ENCODE measurements around the gene ZNF358. TPM values are rescaled to one million over a fixed set of nuclear protein-coding genes. Genes with fewer than 3 reads are reported as not detected.

The ZNF358 gene
- total RNA-seq, 2 donors from 2014 or later, result 20.2 to 44.1 TPM

DNA sequence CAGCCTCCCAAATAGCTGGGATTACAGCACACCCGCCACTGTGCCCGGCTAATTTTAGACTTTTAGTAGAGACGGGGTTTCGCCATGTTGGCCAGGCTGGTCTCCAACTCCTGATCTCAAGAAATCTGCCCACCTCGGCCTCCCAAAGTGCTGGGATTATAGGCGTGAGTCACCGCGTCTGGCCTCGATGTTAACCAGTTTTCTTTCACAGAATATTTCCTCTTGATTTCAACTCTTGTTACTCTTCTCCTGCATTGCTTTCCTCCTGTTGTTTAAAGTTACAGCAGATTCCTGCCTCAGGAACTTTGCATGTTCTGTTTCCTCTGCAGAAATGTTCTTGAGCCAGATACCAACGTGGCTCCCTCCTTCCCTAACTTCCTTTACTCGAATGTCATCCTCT is 23.3 kb upstream of the ZNF358 start:
- Histone ChIP-seq H3K27me3 (no peaks in the 10 kb centered on the region), H3K4me1 (no peaks in the 10 kb centered on the region), H3K4me3 (no peak overlapping the region), H3K27ac (no peak overlapping the region), H3K9me3 (no peaks in the 10 kb centered on the region), H3K36me3 (no peaks in the 10 kb centered on the region), H3K9ac (ENCODE audit: low read depth in 2 of 2, low read length in 2 of 2) (no peak overlapping the region)
- DNase-seq, result no peak
- intact Hi-C loops (cut with DNase I), result no loop called here
- TF ChIP-seq, protein P1, sequence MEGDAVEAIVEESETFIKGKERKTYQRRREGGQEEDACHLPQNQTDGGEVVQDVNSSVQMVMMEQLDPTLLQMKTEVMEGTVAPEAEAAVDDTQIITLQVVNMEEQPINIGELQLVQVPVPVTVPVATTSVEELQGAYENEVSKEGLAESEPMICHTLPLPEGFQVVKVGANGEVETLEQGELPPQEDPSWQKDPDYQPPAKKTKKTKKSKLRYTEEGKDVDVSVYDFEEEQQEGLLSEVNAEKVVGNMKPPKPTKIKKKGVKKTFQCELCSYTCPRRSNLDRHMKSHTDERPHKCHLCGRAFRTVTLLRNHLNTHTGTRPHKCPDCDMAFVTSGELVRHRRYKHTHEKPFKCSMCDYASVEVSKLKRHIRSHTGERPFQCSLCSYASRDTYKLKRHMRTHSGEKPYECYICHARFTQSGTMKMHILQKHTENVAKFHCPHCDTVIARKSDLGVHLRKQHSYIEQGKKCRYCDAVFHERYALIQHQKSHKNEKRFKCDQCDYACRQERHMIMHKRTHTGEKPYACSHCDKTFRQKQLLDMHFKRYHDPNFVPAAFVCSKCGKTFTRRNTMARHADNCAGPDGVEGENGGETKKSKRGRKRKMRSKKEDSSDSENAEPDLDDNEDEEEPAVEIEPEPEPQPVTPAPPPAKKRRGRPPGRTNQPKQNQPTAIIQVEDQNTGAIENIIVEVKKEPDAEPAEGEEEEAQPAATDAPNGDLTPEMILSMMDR (IDR thresholded peaks at IDR 0.05), result no peak

DNA sequence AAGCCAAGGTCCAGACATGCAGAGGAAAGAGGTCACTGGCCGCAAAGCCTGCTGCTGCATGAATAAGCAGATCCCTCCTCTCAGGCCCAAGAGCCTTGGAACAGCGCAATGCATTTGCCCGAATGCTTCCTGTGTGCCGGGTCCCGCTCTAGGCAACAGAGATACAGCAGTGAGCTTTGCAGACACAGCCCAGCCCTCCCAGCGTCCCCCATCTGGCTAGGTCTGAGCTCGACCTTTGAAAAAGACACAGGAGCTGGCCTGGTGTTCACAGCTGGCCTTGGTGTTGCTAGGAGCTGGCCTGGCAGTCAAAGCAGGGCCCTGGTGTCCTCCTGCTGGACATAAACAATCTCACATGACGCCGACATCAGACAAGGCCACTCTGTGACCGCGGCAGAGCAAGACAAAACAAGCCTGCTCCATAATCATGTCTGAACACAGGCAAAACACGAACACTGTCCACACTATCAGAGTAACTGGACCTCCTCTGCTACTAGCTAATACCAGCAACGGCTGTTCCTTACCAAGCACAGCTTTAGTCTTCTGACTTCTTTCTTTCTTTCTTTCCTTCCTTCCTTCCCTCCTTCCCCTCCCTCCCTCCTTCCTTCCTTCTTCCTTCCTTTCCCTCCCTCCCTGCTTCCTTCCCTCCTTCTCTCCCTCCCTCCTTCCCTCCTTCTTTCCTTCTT is 21.3 kb upstream of the ZNF358 start:
- no peak overlapping the region for H3K9ac ChIP-seq (ENCODE audit: low read depth in 2 of 2, low read length in 2 of 2)
- H3K4me1 ChIP-seq, result no peaks in the 10 kb centered on the region
- peak; percentile 31 for DNase-seq
- no peaks in the 10 kb centered on the region for H3K9me3 ChIP-seq
- no peak overlapping the region for H3K4me3 ChIP-seq
- TF ChIP-seq, protein P1 (IDR thresholded peaks at IDR 0.05), result no peak
- H3K27ac ChIP-seq, result peak overlapping the region; percentile 41
- intact Hi-C loops (cut with DNase I), result no loop called here
- no peaks in the 10 kb centered on the region for H3K27me3 ChIP-seq
- no peaks in the 10 kb centered on the region for H3K36me3 ChIP-seq

DNA sequence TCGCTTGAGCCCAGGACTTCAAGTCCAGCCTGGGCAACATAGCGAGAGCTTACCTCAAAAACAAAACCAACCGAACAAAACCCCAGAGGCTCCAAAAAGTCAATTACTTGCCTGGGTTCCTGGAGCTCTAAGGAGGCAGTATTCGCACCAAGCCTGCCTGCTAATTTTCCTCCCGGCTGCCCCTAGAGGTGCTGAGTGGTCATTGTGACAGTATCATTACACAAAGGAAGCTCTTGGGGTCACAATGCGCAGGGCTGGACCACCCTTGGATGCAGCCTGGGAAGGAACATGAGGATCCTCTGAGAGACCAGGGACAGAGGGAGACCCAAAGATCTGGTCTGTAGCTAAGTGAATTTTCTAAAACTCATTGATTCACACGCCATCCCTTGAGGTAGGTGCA is 18.6 kb upstream of the ZNF358 start:
- Histone ChIP-seq H3K4me1 (no peaks in the 10 kb centered on the region), H3K36me3 (no peaks in the 10 kb centered on the region), H3K4me3 (no peak overlapping the region), H3K27ac (no peak overlapping the region), H3K9ac (ENCODE audit: low read depth in 2 of 2, low read length in 2 of 2) (no peak overlapping the region), H3K9me3 (no peaks in the 10 kb centered on the region), H3K27me3 (peaks cover 16% of the 10 kb centered on the region)
- intact Hi-C loops (cut with DNase I), result no loop called here
- TF ChIP-seq, protein P1 (IDR thresholded peaks at IDR 0.05), result peak; percentile 25
- DNase-seq, result no peak

DNA sequence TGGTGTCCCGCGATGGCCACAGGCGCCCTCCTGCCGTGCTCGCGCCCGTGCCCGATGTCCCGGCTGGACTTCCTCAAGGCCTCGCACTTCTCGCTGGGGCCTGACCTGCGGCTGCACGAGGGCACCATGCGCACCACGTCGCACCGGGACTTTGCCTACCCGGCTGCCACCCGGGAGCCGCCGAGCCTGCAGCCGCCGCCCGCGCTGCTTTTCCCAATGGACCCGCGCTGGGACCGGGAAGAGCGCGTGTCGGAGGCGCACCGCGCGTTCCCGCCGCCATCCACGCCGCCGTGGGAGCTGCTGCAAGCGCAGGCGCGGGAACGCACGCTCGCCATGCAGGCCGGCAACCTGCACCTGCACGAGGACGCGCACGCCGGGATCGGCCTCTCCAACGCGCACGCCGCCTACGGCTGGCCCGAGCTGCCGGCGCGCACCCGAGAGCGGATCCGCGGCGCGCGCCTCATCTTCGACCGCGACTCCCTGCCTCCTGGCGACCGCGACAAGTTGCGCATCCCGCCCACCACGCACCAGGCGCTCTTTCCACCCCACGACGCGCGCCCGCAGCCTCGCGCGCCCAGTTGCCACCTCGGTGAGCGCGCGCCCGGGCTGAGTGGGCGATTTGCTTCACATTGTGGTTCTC is 15.0 kb upstream of the ZNF358 start:
- Histone ChIP-seq H3K27me3 (peaks cover 16% of the 10 kb centered on the region), H3K9ac (ENCODE audit: low read depth in 2 of 2, low read length in 2 of 2) (peak overlapping the region in 1 of 2 donors; percentile 35), H3K27ac (no peak overlapping the region), H3K4me3 (peak overlapping the region; percentile 35), H3K36me3 (no peaks in the 10 kb centered on the region), H3K4me1 (peaks cover 6% of the 10 kb centered on the region), H3K9me3 (no peaks in the 10 kb centered on the region)
- TF ChIP-seq, protein P1 (IDR thresholded peaks at IDR 0.05), result no peak
- intact Hi-C loops (cut with DNase I), result no loop called here
- peak; percentile 77 for DNase-seq

DNA sequence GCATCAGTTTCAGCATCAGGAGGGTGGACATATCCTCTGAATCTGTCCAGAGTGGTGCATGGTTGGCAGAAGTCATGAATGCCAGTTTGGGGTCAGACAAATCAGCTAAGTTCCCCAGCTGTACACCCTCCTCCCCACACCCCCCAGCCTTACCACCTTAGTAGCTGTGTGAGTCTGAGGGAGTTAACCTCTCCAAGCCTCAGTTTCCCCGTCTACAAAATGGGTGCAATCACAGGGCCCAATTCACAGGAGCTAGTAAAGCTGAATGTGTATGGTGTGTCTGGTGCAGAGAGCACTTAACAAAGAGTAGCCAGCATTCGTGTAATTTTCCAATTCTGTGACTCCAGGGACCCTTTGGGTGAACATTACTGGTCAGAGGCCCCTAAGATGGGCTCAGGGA is 13.4 kb upstream of the ZNF358 start:
- TF ChIP-seq, protein P1 (IDR thresholded peaks at IDR 0.05), result no peak

More for the DNA sequence above, 13.4 kb upstream of the ZNF358 start:
- Histone ChIP-seq H3K9me3 (no peaks in the 10 kb centered on the region), H3K4me1 (peaks cover 6% of the 10 kb centered on the region), H3K27ac (no peak overlapping the region), H3K36me3 (no peaks in the 10 kb centered on the region), H3K4me3 (no peak overlapping the region), H3K9ac (ENCODE audit: low read depth in 2 of 2, low read length in 2 of 2) (no peak overlapping the region), H3K27me3 (peaks cover 16% of the 10 kb centered on the region)
- intact Hi-C loops (cut with DNase I), result no loop called here
- no peak for DNase-seq

All from colonic mucosa (tissue), 4 donors.